Activated T-cell treated with anti-CD3 and anti-CD28 coated beads, Interleukin-2, amount 50 U/mL, for 24 hours (primary cell): Measurements from ENCODE around the gene DPP10.
"Not testable (repeated sequence)": the region's sequence is repeated elsewhere in the genome, so short reads cannot be mapped to it uniquely, and the experiment has no call there.

Experiments
- DNase-seq: peaks from one replicate; pipeline ENCODE4 v3.0.0-alpha.2; 2020
- H3K27ac Mint-ChIP-seq: 2 replicates; pipeline ENCODE4 v1.8.0; 2020; ENCODE audit warnings: mild to moderate bottlenecking, mixed read lengths
- H3K27me3 Mint-ChIP-seq: 2 replicates; pipeline ENCODE4 v1.8.0; 2020; ENCODE audit warnings: mixed read lengths
- H3K36me3 Mint-ChIP-seq: 2 replicates; pipeline ENCODE4 v1.8.0; 2020; ENCODE audit warnings: low read depth, mixed read lengths
- H3K4me1 Mint-ChIP-seq: 2 replicates; pipeline ENCODE4 v1.8.0; 2020; ENCODE audit warnings: low read depth, mixed read lengths
- H3K4me3 Mint-ChIP-seq: 2 replicates; pipeline ENCODE4 v1.8.0; 2020; ENCODE audit warnings: mild to moderate bottlenecking, moderate library complexity, mixed read lengths
- H3K9me3 Mint-ChIP-seq: 2 replicates; pipeline ENCODE4 v1.8.0; 2020; ENCODE audit warnings: mixed read lengths

The DPP10 gene

DNA sequence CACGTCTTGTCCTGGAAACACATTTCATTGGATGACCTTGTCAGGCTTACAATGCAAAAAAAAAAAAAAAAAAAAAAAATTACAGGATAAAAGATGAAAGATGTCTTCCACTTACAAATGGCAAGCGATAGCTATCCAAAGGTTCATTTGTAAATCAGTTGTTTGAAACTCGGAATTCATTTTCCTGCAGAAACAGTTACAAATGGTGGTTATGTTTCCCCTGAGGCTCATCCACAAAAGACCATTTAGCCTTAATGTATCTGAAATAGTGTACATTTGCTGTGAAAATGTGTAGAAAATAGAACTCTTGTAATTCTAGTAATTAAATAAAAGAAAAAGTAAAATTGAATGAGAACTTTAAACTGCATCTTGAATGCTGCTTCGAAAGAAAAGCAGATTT, 25.9 kb downstream of the DPP10 start:
- Mint-ChIP-seq H3K9me3 (no peaks in the 10 kb centered on the region), H3K27me3 (no peaks in the 10 kb centered on the region), H3K4me3 (no peak overlapping the region), H3K36me3 (no peaks in the 10 kb centered on the region), H3K4me1 (no peaks in the 10 kb centered on the region), H3K27ac (no peak overlapping the region)
- no peak for DNase-seq

DNA sequence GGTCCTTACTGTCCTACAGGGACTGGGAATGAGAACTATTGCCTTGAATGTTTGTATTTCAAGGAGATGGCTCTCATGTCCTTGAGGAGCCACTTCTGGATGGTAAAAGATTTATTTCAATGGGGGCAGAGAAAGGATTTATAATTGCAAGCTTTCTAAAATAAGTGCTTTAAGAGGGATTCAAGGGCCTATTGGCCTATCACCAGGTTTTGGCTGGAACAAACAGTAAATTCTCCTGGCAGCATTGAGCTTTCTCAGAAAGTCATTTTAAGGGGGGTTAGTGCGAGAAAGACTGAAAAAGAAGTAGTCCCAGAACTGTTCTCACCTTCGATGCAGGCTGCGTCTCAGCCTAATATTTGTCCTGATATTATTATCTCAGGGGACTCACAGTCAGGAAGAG, 29.8 kb downstream of the DPP10 start:
- H3K27me3 Mint-ChIP-seq, result peaks cover 5% of the 10 kb centered on the region

DNA sequence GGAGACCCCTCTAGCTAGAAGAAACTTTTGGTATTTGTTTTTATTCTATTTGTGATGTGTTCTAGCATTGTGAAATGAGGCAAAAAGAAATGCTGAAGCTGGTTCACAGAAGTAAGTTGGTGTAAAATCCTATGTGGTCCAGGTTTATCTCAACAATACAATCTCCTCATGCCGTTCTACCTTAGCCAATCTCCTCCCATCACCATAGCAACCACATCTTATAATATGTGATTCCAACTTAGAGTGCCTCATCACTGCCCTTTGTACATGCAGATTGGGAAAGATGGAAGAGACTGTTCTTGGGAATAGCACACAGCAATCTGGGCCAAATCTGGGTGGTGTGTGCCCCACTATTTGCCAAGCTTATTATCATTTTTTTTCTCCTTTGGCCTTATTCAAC, 30.3 kb downstream of the DPP10 start:
- no peak overlapping the region for H3K27ac Mint-ChIP-seq
- no peaks in the 10 kb centered on the region for H3K9me3 Mint-ChIP-seq
- peaks cover 5% of the 10 kb centered on the region for H3K27me3 Mint-ChIP-seq
- H3K36me3 Mint-ChIP-seq, result no peaks in the 10 kb centered on the region
- H3K4me1 Mint-ChIP-seq, result no peaks in the 10 kb centered on the region
- DNase-seq, result no peak
- no peak overlapping the region for H3K4me3 Mint-ChIP-seq

More for the DNA sequence above, 29.8 kb downstream of the DPP10 start:
- Mint-ChIP-seq H3K9me3 (no peaks in the 10 kb centered on the region), H3K36me3 (no peaks in the 10 kb centered on the region), H3K27ac (no peak overlapping the region), H3K4me3 (no peak overlapping the region), H3K4me1 (no peaks in the 10 kb centered on the region)
- DNase-seq, result no peak

DNA sequence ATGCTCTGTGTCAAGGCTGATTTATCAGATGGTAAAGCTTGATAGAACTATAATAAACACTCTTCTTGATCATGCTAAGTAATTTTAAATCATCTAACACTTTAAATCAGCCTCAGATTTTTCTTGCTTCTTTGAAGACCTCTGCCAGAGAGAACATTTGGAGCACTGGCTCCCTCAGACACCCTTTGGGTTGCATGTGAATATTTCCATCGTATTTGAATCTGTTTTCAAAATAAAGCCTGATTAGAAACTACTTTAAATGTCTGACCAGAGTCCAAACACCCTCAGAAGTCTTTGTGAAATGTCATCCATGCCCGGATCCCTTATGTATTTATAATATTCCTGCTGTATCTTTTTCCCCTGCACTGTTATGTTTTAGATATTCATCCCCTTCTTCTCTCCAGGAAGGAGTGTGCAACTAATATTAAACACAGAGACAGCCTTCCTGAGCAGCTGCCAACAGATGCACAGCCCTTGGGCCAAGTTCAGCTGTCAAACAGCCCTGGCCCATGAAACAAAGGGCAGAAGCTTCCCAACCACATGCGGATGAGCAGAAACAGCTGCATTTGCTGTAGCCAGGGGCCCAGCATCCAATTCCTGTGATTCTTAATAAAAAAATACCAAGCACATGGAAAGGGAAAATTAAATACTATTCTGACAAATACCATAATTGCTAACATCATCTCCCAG, 46.5 kb downstream of the DPP10 start:
- no peaks in the 10 kb centered on the region for H3K36me3 Mint-ChIP-seq
- H3K9me3 Mint-ChIP-seq, result no peaks in the 10 kb centered on the region
- H3K4me1 Mint-ChIP-seq, result no peaks in the 10 kb centered on the region
- no peak overlapping the region for H3K4me3 Mint-ChIP-seq
- H3K27ac Mint-ChIP-seq, result no peak overlapping the region
- DNase-seq, result no peak
- H3K27me3 Mint-ChIP-seq, result peaks cover 2% of the 10 kb centered on the region

DNA sequence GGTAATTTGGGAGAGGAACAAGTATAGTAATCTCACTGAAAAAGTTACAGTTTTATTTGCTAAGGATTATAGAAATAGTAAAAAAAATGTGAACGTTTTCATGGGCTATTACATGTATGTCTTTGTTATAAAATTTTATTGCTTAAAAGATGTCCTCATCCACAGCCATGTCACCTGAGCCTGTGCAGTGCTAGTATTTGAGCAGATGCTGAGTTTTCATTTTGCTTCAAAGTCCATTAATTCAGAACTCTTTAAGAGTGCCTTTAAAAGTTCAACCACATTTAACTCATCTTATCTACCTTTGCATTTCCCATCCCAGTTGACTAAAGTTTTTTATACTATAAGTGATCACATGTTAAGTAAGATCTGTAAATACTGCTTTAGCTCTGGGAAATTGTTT, 52.6 kb downstream of the DPP10 start:
- H3K4me3 Mint-ChIP-seq, result no peak overlapping the region
- no peaks in the 10 kb centered on the region for H3K4me1 Mint-ChIP-seq
- H3K27ac Mint-ChIP-seq, result no peak overlapping the region

DNA sequence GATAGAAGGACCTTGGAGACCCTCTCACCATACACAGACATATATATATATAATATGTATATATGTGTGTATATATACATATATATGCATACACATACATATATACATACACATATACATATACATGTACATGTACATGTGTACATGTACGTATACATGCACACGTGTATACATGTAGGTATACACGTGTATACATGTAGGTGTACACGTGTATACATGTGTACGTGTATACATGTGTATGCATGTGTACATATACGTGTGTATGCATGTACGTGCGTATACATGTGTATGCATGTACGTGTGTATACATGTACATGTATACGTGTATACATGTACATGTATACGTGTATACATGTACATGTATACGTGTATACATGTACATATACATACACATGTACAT, 54.5 kb downstream of the DPP10 start:
- no peaks in the 10 kb centered on the region for H3K36me3 Mint-ChIP-seq

More for the DNA sequence above, 52.6 kb downstream of the DPP10 start:
- no peaks in the 10 kb centered on the region for H3K36me3 Mint-ChIP-seq
- no peak for DNase-seq
- H3K9me3 Mint-ChIP-seq, result no peaks in the 10 kb centered on the region
- no peaks in the 10 kb centered on the region for H3K27me3 Mint-ChIP-seq

DNA sequence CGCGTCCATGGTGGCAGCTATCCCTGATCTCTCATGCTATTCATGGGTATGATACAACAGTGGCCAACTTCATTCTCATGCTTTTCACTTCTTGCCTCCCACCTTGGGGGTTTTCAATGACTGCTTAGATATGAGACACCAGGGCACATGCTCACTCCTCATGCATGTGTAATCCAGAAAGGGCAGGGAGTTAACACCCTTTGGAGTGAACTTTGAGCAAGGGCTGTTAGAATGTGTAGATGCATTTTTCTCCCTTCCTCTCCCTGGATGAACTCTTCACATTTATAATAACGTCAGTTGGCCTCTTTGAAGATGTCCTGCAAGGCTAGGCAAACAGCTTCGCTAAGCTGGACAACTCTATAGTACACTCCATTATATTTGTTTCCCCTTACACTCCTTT, 56.7 kb downstream of the DPP10 start:
- Mint-ChIP-seq H3K27me3 (no peaks in the 10 kb centered on the region), H3K4me1 (no peaks in the 10 kb centered on the region), H3K9me3 (no peaks in the 10 kb centered on the region), H3K4me3 (no peak overlapping the region), H3K27ac (no peak overlapping the region), H3K36me3 (no peaks in the 10 kb centered on the region)
- no peak for DNase-seq

More for the DNA sequence above, 54.5 kb downstream of the DPP10 start:
- Mint-ChIP-seq H3K4me3 (no peak overlapping the region), H3K9me3 (no peaks in the 10 kb centered on the region), H3K27ac (no peak overlapping the region), H3K4me1 (no peaks in the 10 kb centered on the region), H3K27me3 (no peaks in the 10 kb centered on the region)
- no peak for DNase-seq

DNA sequence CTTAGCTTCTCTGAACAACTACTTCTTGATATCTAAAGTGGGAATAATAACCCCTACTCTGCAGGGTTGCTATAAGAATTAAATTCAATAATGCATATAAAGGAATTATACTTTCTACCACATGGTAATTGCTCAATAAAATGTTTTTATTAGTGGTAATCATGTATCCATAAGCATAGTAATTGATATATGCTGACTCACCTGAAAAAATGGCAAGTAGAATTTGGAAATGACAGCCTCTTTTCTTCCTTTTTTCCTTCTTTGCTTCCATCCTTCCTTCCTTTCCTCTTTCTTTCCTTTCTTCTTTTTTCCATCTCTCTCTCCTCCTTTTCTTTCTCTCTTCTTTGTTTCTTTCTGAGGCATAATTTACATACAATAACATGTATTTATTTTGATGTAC, 65.3 kb downstream of the DPP10 start:
- Mint-ChIP-seq H3K4me1 (no peaks in the 10 kb centered on the region), H3K36me3 (no peaks in the 10 kb centered on the region), H3K27me3 (peaks cover 3% of the 10 kb centered on the region), H3K27ac (no peak overlapping the region), H3K9me3 (no peaks in the 10 kb centered on the region), H3K4me3 (no peak overlapping the region)
- no peak for DNase-seq

DNA sequence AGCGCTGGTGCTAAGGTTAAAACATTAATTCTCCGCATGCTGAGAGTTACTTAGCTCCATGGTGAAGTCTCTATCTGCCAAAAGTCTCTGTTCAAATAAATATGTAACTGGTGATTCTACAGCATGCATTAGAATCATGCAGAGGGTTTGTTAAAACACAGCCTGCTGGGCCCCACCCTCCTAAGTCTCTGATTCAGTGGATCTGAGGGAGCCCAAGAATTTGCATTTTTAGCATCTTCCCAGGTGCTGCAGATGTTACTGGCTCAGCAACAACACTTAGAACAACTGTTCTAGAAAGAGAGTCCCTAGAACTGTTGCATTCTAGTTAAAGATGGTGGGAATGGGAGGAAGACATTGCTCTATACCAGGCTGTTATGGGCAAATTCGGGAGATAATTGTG, 73.4 kb downstream of the DPP10 start:
- Mint-ChIP-seq H3K27ac (no peak overlapping the region), H3K27me3 (peaks cover 3% of the 10 kb centered on the region), H3K4me3 (no peak overlapping the region), H3K36me3 (no peaks in the 10 kb centered on the region), H3K9me3 (no peaks in the 10 kb centered on the region), H3K4me1 (no peaks in the 10 kb centered on the region)
- no peak for DNase-seq

DNA sequence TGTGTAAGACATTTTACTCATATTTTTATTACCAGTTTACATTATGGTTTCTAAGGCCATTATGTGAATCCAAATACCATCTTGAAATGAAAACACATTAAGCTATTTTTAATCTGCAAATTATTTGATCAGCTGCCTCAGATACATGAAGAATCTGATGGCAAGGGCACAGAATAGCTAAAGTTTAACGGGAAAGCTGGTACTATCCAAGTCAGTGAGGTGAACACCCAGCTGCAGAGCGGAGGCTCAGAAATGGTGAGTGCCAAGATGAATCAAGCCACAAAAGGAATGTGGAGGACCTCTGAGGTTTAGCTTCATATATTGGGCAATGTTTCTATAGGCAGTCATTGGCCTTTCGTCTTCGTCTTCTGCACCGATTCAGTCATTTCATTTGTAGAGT, 75.1 kb downstream of the DPP10 start:
- Mint-ChIP-seq H3K4me1 (no peaks in the 10 kb centered on the region), H3K27me3 (peaks cover 3% of the 10 kb centered on the region), H3K4me3 (no peak overlapping the region), H3K36me3 (no peaks in the 10 kb centered on the region), H3K27ac (no peak overlapping the region), H3K9me3 (no peaks in the 10 kb centered on the region)
- DNase-seq, result no peak

DNA sequence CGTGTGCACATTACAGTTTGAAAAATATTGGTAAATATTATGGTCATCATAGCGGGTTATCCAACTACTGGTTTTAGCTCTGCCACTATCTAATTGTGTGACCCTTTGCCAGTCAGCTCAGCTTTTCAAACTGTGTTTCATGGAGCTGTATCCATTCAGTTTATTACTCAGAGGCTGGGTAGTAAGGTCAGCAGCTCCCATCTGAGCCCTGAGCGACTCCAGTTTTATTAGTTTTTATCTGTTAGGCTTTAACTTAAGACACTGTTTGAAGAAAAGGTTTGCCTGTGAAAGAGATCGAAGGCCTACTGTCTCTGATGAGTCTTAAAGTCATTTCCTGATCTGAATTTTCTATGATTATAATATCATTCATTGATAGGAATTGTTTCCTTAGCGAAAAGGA, 76.3 kb downstream of the DPP10 start:
- Mint-ChIP-seq H3K4me3 (no peak overlapping the region), H3K27ac (no peak overlapping the region), H3K36me3 (no peaks in the 10 kb centered on the region), H3K27me3 (peaks cover 3% of the 10 kb centered on the region), H3K4me1 (no peaks in the 10 kb centered on the region), H3K9me3 (peaks cover 3% of the 10 kb centered on the region)
- DNase-seq, result no peak

DNA sequence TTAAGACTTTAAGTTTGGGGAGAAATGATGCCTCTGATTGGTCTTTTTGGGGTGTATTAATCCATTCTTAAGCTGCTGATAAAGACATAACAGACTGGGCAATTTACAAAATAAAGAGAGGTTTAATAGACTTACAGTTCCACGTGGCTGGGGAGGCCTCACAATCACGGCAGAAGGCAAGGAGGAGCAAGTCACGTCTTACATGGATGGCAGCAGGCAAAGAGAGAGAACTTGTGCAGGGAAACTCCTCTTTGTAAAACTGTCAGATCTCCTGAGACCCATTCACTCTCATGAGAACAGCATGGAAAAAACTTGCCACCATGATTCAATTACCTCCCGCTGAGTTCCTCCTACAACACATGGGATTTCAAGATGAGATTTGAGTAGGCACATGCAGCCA, 80.2 kb downstream of the DPP10 start:
- not testable (repeated sequence) for H3K4me3 Mint-ChIP-seq, H3K4me1 Mint-ChIP-seq, DNase-seq, H3K27ac Mint-ChIP-seq, H3K9me3 Mint-ChIP-seq, H3K36me3 Mint-ChIP-seq, H3K27me3 Mint-ChIP-seq

DNA sequence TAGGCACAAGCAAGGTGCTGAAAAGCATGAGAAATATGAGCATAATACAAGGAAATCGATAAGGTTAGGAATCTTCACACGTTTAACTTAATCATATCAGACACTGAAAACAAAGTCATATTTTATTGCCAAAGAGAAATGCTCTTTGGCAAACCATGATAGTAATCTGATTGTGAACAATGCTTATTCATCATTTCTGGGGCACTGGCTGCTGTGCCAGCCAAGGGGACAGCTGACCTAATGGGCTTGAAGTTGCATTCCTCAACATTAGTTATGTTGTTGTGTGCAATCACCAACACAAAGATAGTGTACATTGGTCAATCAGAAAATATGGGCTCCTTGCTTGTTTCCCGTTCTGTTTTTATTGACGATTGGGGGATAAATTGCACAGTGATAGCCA, 83.5 kb downstream of the DPP10 start:
- Mint-ChIP-seq H3K27me3 (peaks cover 2% of the 10 kb centered on the region), H3K4me1 (no peaks in the 10 kb centered on the region), H3K27ac (no peak overlapping the region), H3K4me3 (no peak overlapping the region), H3K36me3 (no peaks in the 10 kb centered on the region), H3K9me3 (peaks cover 3% of the 10 kb centered on the region)
- DNase-seq, result no peak

DNA sequence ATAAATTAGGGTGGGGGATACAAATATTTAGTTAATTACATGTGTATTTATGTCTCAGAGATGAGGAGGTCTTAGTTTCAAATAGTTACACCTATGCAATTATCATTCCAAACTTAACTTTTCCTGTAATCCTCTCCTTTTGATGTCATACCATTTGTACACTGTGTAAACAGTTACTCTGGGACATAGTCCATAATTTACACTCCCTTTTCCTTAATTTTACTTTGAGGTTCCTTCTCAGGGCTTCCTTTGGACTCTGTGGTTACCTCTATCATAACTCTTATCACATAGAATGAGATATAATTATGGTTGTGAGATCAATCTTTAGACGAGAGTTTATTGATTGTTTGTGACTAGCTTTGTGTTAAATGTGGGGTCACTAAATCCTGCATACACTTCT, 84.4 kb downstream of the DPP10 start:
- Mint-ChIP-seq H3K4me3 (no peak overlapping the region), H3K27me3 (peaks cover 2% of the 10 kb centered on the region), H3K4me1 (no peaks in the 10 kb centered on the region), H3K9me3 (peaks cover 3% of the 10 kb centered on the region), H3K36me3 (no peaks in the 10 kb centered on the region), H3K27ac (no peak overlapping the region)
- no peak for DNase-seq

DNA sequence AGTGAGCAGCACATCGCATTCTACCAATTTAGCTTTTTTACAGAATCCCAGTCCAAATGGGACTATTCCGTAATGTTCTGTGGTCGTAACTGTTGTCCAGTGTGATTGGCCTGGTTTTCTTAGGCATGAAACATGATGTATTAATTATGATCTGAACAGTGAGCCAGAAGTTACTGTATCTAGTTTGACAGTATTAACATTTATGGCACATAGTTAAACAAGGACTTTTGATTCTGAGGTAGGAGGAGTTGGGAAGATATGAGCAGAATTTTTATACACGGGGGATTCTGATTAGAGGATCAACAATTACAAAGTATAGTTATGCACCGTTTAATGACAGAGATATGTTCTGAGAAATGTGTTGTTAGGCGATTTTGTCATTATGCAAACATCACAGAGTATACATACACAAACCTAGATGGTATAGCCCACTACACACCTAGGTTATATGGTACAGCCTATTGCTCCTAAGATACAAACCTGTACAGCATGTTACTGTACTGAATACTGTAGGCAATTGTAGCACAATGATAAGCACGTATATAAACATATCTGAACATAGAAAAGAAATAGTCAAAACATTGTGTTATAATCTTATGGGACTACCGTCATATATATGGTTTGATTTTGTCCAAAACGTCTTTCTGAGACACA, 85.0 kb downstream of the DPP10 start:
- no peak for DNase-seq
- H3K4me3 Mint-ChIP-seq, result no peak overlapping the region
- peaks cover 3% of the 10 kb centered on the region for H3K9me3 Mint-ChIP-seq
- no peaks in the 10 kb centered on the region for H3K4me1 Mint-ChIP-seq
- no peak overlapping the region for H3K27ac Mint-ChIP-seq
- no peaks in the 10 kb centered on the region for H3K36me3 Mint-ChIP-seq
- peaks cover 2% of the 10 kb centered on the region for H3K27me3 Mint-ChIP-seq
